ENCODE measurements around the gene FAM174A.
A peak's percentile ranks its signal among the peaks of the same experiment; 100 is the strongest.
"Not testable (repeated sequence)": the region's sequence is repeated elsewhere in the genome, so short reads cannot be mapped to it uniquely, and the experiment has no call there.

Gene FAM174A

DNA sequence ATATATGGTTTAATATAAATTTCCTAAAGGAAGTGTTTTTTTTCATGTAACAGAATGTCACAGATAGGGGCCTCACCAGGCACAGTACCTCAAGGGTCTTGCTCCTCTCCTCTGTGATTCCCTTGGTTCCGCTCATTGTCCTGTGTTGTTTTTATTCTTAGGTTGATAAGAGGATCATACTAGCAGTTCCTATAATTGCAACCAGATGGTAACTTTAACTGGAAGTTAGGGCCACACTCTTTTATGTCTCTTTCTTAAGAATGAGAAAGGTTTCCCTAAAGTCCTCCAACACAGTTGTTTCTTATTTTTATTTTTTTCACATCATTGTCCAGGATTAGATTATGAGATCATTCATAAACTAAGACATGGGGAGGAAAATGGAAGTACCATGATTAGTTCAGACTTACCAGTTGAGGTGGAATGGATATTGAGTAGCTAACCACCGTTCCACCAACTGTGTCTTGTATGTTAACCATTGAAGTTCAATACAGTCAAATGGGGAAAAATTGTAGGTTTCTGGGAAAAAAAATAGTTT lies 41.1 kb downstream of the FAM174A start:
- no peak for DNase-seq

DNA sequence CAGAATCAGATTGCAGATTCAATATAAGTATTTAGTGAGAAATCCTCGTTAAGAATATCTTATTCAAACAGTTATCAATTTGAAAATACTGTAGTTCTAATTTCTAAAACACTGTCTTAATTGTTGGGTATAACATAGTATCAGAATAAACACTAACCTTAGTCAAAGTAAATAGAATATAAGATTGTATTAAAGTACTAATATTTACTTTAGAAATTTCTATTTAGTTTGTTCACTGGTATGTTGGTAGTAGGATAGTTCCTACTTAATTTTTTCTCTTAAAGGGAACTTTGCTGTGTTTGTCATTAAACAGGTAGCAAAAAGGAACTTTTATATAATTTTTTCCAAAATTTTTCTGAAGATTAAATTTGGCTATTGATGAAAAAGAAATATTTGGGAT lies 42.3 kb downstream of the FAM174A start:
- DNase-seq: no peak

DNA sequence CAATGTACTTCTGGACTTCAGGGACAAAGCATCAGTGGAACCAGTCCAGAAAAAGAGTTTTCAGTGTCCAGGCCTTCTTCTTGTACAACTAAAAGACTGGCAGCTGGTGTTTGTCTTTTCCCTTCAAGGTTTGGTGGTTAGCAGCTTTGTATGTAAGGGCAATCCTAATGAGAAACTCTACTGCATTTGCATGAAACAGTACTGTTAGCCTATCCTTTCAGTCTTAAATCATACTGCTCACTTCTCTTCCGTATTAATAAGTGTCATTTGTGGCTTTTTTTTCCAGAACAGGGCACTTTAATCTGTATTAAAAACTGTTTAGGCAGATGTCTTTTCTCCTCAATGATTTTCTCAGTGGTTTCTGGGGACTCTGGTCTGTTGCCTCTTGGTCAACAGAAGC lies 48.9 kb downstream of the FAM174A start:
- DNase-seq: no peak

DNA sequence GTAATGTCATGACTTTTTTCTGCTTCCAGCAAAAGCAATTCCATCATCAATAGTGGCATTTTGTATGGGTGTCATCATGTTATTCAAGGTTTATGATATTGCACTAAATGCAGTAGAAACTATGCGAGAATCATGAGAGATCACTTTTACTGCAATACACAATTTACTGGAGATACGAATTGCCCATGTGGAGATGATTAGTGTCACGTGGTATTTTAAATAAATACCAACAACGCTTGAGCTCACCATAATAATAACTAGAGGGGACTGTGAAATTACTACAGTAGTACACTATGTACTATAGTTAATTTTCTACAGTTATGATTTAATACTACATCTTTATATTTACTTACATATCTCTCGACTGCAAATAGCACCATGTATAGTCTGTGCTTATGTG lies 49.7 kb downstream of the FAM174A start:
- DNase-seq: no peak

DNA sequence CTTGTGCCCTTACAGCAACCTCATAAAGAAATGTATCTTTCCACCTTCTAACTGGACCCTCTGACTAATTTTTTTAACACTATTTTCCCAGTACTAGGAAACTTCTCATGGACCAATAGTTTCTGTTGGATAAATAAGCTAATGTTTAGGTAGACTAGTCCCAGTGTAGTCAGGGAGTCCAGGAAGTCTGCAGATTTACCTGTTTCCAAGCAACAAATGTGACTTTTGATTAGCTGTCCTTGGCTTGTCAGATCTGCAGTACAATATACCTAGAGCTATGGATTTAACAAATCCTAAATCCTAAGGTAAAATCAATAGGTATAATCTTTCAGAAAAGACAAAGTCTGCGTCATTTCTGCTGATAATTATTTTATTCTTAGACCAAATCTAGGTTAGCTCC lies 55.7 kb downstream of the FAM174A start:
- DNase-seq: no peak

DNA sequence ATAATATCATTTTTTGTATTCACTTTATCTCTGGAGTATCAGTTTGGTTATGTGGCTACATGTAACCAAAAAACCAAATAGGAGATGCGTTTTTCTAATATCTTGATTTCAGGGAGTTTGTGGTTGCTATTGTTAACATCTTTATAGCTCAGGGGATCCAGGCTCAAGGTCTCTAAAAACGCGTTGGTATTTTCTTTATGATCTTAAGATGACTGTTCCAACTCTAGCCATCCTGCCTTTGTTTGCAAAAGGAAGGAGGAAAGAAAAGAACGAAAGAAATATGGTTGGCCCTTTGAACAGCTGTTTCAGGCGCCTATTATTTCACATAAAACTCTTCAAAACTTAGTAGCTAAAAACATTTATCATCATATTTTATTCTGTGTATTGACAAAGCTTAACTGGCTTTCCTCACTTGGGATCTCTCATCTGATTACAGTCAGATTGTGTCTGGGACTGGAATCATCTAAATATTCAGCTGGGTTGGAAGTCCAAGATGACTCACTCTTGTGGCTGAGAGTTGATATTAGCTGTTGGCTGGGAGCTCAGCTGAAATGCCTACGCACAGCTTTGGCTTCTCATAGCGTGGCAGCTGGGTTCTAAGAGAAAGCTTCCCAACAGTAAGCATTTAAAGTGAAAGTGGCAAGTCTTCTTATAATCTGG lies 60.1 kb downstream of the FAM174A start:
- no peak for DNase-seq

DNA sequence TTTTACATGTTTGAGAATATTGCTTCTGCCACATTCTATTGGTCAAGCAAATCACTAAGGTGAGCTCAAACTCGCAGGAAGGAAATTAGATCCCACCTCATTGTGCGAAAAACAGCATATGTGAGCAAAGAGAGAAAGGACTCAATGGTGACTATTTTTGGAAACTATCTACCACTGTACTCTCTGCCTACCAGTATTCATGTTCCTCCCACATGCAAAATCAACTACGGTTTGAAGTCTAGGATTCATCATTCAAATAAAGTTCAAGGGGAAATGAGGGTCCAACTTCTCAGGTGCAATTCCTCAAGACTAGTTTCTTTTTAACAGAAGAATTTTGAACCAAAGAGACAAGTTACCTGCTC lies 60.6 kb downstream of the FAM174A start:
- DNase-seq: no peak

DNA sequence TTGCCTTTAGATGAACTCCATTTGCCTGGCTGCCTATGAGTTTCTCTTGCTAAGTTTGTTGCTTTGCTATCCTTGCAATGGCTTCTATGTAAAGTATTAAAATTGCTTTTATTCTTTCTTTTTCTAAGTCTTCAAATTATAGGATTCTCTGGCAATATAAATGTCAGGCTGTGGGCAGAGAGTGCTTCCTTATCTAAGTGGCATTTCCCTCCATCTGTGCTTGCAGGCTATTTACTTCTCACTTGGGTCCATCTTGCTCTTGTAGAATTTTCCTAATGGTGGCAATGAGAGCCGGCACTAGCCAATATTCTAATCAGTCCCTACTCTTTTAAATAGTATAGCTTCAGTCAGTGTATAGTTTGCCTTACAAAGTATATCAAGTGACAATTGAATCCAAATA lies 63.3 kb downstream of the FAM174A start:
- no peak for DNase-seq

DNA sequence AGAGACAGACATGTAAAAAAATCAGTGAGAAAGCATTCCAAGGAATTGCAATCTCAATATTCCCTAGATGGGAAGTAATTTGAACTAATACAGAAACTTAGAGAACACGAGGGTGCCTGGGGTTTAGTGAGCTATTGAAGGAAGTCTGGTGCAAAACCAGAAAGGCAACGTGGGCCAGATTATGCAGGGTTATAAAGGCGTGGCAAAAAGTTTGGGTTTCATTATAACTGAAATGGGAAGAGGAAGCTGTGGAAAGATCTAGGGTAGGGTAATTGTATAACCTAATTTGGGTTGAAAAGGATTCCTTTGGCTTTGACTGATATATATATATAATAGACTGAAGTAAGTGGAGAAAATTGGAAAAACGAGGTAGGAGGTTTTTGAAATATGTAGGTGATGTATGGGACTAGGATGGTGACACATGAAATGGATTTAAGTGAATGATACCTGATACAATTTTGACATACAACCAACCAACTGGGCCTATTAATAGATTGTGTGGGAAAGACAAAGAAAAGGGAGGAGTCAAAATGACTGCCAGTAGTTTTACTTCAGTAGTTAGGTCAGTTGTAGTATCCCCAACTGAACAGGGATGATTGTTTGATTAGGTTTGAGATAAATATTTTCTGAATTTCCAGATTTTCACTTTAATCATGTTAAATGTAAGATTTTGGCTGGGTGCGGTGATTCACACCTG lies 65.3 kb downstream of the FAM174A start:
- DNase-seq: no peak

DNA sequence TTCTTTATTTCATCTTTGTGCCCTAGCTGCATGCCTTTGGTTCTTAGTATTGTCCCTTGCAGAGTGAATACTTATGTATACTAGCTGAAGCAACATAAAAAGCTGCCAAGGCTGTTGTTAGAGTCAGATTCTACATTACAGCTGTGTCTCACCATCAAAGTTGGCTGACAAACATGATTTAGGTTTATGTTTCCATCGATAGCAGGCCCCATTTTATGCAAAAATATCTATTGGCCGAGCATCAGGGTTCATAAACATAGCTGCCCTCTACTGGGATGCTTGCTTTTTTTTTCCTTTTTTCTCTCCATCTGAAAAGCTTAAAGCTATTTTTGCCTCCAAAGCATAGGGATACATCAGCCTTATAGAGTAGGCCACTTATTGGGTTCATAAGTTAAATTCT lies 68.0 kb downstream of the FAM174A start:
- DNase-seq: no peak

DNA sequence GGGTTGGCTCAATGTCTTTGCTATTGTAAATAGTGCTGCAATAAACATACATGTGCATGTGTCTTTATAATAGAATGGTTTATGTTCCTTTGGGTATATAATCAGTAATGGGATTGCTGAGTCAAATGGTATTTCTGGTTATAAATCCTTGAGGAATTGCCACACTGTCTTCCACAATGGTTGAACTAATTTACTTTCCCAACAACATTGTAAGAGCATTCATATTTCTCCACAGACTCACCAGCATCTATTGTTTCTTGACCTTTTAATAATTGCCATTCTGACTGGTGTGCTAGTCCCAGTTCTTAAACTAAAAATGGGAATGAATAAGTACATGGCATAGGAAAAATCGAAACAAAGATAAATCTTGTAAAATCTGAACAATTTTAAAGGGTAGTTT lies 68.8 kb downstream of the FAM174A start:
- not testable (repeated sequence) for DNase-seq

DNA sequence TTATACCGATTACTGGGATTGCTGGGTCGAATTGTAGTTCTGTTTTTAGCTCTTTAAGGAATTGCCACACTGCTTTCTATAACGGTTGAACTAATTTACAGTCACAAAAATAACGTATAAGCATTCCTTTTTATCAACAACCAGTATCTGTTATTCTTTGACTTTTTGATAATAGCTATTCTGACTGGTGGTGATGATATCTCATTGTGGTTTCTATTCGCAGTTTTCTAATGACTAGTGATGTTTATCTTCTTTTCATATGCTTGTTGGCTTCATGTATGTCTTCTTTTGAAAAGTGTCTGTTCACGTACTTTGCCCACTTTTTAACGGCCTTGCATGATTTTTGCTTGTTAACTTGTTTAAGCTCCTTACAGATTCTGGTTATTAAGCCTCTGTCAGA lies 74.4 kb downstream of the FAM174A start:
- peak; percentile 35 for DNase-seq

DNA sequence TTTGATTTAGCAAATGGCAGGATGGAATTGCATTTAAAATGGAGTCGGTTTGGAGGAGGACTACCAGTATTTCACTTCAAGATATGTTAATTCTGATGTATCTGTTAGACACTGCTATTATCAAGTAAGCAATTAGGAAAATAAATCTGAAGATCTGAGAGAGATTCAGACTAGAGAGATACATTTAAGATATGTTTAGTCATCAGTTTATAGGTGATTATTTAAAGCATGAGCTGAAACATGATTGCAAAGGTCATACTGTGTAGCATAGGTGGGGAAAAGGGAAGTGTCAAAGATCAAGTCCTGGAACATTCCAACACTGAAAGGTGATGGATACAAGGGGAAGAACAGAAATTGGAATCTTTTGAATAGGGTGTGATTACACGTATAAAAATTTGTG lies 79.1 kb downstream of the FAM174A start:
- no peak for DNase-seq

DNA sequence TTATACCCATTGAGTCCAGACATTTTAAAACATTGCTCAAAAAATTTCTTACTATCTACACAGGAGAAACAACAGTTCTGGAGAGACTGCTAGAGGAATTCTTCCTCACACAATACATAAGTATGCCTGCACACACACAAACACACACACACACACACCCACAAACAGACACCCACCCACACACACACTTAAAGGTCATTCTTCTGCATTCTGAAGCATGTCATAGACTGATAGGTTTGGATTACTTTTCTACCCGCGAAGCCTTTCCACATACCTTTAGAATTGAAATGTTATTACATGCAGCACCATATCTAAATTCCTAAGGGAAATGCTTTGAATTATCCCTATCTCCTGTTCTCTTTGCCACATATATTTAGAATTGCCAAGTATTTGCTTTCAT lies 80.2 kb downstream of the FAM174A start:
- no peak for DNase-seq

DNA sequence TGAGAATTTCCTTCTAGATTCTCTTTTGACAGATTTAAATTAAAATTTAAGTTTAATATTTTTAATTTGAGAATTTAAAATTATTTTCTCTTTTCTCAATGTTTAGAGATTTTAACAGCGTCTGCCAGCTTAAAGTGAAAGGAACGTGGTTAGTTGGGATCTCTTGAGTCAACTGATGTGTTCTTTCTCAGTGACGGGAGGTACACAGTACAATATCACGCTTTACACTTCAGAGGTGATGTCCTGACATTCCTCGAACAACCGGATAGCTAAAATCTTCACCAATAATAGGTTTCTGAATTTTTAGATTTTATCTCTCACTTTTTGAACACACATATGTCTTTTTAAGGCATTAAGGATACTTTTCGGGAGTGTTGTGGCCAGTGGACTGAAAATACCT lies 81.1 kb downstream of the FAM174A start:
- DNase-seq: no peak

DNA sequence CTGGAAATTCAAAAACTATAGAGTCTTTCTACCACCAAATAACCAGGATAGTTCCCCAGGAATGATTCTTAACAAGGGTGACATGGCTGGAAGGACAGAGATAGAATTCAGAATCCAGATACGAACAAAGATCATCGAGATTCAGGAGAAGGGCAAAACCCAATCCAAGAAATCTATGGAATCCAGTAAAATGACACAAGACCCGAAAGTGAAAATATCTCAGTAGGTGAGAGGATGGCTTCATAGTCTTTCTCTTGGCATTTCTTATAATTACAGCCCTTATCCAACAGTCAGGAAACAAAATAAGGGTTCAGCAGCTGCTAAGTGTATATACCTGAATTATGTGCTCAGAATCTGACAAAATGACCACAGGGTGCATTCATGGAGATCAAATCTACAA lies 81.8 kb downstream of the FAM174A start:
- no peak for DNase-seq

DNA sequence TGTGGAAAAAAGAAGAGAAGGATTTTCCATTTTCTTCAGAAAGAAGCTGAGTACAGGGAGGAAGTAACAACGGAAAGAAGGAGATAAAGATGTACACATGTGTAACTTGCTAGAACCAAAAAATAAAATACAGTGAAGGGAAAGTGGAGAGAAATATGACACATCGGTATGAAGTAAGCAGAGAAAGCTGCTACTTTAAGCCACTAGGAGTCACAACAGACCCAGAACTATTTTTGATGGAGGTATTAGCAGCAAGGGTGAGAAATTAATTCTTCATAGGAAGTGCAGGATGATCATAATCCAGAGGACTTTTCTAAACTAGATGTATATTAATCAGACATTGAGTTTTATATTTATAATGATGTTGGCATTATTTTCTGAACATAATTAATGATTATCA lies 88.5 kb downstream of the FAM174A start:
- no peak for DNase-seq

DNA sequence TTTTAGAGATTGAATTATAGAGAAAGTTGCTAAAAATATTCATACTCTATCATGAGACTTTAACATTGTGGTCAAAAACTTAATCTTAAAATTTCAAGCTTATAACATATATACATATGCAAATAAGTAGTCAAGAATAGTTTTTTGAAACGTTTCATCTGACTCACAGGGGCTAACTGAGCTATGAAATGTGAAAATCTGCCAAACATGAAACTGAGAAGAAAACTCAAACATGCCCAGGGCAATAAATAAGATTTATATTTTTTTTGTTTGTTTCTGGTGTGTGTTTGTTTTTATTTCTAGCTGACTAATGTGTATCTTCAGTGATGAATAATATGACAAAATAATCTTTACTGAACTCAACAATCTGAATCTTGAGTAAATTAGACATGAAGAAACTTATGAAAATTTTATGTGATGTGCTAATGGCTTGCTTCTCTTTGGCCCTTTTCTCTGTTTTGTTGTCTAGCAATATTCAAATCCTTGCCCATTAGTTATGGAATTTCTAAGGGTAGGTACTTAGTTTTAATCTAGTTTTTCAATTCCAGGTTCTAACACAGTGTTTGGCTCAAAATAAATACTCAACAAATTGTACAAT lies 99.9 kb downstream of the FAM174A start:
- DNase-seq: no peak
